K562 (cell line): ENCODE results near the gene MTRFR. TPM values are rescaled to one million over a fixed set of nuclear protein-coding genes. Genes with fewer than 3 reads are reported as not detected.

ENCODE experiments used
- ASH1L ChIP-seq: fragments of 450-650 bp; IDR thresholded peaks from 2 replicates; pipeline ENCODE4 v1.6.1; 2018; ENCODE audit warnings: borderline replicate concordance, mild to moderate bottlenecking, low read depth; ENCODE audit not compliant: partially characterized antibody
- DACH1 ChIP-seq: fragments of 450-650 bp; IDR thresholded peaks from 2 replicates; pipeline ENCODE4 v1.6.1; 2018; ENCODE audit not compliant: partially characterized antibody
- ETV1 ChIP-seq: fragments of 450-650 bp; conservative IDR thresholded peaks from 2 replicates; pipeline ENCODE4 v1.6.1; 2016; ENCODE audit warnings: missing genetic modification characterization, control low read depth, low read depth, missing compliant biosample characterization
- GTF2B ChIP-seq: IDR thresholded peaks from 2 replicates; pipeline ENCODE4 v1.6.1; 2011; ENCODE audit not compliant: insufficient read length; ENCODE audit errors: extremely low read depth
- HDGF ChIP-seq: fragments of 450-650 bp; IDR thresholded peaks from 2 replicates; pipeline ENCODE4 v1.6.1; 2016
- KDM2B ChIP-seq: fragments of 250-450 bp; sonication (Bioruptor Pico); IDR thresholded peaks from 2 replicates; pipeline ENCODE4 v1.8.0; 2021; ENCODE audit warnings: mild to moderate bottlenecking, moderate library complexity
- MTA1 ChIP-seq: fragments of 450-650 bp; IDR thresholded peaks from 2 replicates; pipeline ENCODE4 v1.6.1; 2017; ENCODE audit warnings: borderline replicate concordance
- PBX2 ChIP-seq, 2 experiments: IDR thresholded peaks in 1 of 2; conservative IDR thresholded peaks in 1 of 2; 2 replicates each; pipeline ENCODE4 v1.6.1; 2016; ENCODE audit warnings: low read depth in 2 of 2, mild to moderate bottlenecking in 1 of 2, missing compliant biosample characterization in 1 of 2, missing genetic modification characterization in 1 of 2, moderate library complexity in 1 of 2
- PCBP2 ChIP-seq: fragments of 200-400 bp; formaldehyde crosslinking; IDR thresholded peaks from 2 replicates; pipeline ENCODE4 v1.6.1; 2018; ENCODE audit warnings: low read length, low read depth, mild to moderate bottlenecking, moderate library complexity; ENCODE audit not compliant: poor library complexity, severe bottlenecking
- POU5F1 ChIP-seq: fragments of 150-350 bp; IDR thresholded peaks from 2 replicates; pipeline ENCODE4 v1.6.1; 2014; ENCODE audit warnings: borderline replicate concordance, low read length, low read depth, mild to moderate bottlenecking; ENCODE audit not compliant: partially characterized antibody
- RBM15 ChIP-seq: fragments of 200-400 bp; formaldehyde crosslinking; IDR thresholded peaks from 2 replicates; pipeline ENCODE4 v1.6.1; 2018; ENCODE audit warnings: mild to moderate bottlenecking, low read length, moderate library complexity; ENCODE audit not compliant: insufficient read depth
- RREB1 ChIP-seq: fragments of 250-450 bp; sonication (Bioruptor Pico); IDR thresholded peaks from 2 replicates; pipeline ENCODE4 v1.4.0; 2020
- SNIP1 ChIP-seq: fragments of 450-650 bp; IDR thresholded peaks from 2 replicates; pipeline ENCODE4 v1.7.1; 2017; ENCODE audit warnings: low read depth, mild to moderate bottlenecking
- SRSF9 ChIP-seq: fragments of 200-400 bp; formaldehyde crosslinking; IDR thresholded peaks from 2 replicates; pipeline ENCODE4 v1.6.1; 2017; ENCODE audit warnings: low read depth, low read length, borderline replicate concordance
- TBL1XR1 ChIP-seq, 2 experiments: IDR thresholded peaks; 2 replicates each; pipeline ENCODE4 v1.6.1; 2012; ENCODE audit warnings: improper control_type of control experiment in 2 of 2, low read length in 2 of 2, mild to moderate bottlenecking in 1 of 2
- ZFP1 ChIP-seq: fragments of 450-650 bp; formaldehyde crosslinking; IDR thresholded peaks from 2 replicates; pipeline ENCODE4 v1.4.0; 2020; ENCODE audit warnings: mild to moderate bottlenecking, mixed read lengths
- ZNF436 ChIP-seq: fragments of 250-450, 450-650 bp; sonication (Bioruptor Pico); formaldehyde crosslinking; IDR thresholded peaks from 2 replicates; pipeline ENCODE4 v1.7.0; 2020; ENCODE audit warnings: mild to moderate bottlenecking
- ZNF76 ChIP-seq: fragments of 250-450 bp; sonication (Bioruptor Pico); IDR thresholded peaks from 2 replicates; pipeline ENCODE4 v1.4.0; 2020; ENCODE audit warnings: mild to moderate bottlenecking, moderate library complexity, borderline replicate concordance
- polyA plus RNA-seq, 8 experiments: library from polyadenylated mRNA; depleted of rRNA in 4 of 8; stranded (reverse) in 5 of 8; unstranded in 3 of 8; fragments of >200 nt; fragmentation: Nextera tagmentation in 2 of 8; fragmentation: Illumina TruSeq in 1 of 8; extraction: Ambion mirVana in 2 of 8; extraction: Trizol in 1 of 8; gene quantifications; 2 replicates each; pipeline versions ENCODE4 v1.2.1 to v1.2.3, GENCODE V29; 2011 to 2014; ENCODE audit warnings: inconsistent platforms in 1 of 8, missing spikeins in 1 of 8
- total RNA-seq, 7 experiments: library from RNA; depleted of rRNA in 6 of 7; stranded (reverse); fragments of >200 nt in 6 of 7; fragmentation: Illumina TruSeq in 2 of 7; extraction: Trizol in 2 of 7; gene quantifications; 2 replicates each; pipeline versions ENCODE4 v1.2.1 to v1.2.3, GENCODE V29; 2011 to 2021; ENCODE audit warnings: low replicate concordance in 1 of 7

Gene MTRFR
- total and polyA plus RNA-seq, 9 of the 15 experiments (the other 6 are each of a cell fraction or from before 2014, with no cell fraction given), result 16.7 to 55.6 (median 34.7) TPM

GRCh38 chr12:123232807-123233504 lies at the start of gene MTRFR, which contains the start of gene MPHOSPH9 (continued):
- TF ChIP-seq TBL1XR1 (IDR thresholded peaks at IDR 0.05; ENCODE audit: low read length in 2 of 2) (peak in 1 of 2 experiments; percentile 37; a peak in 1 of 4 replicates), KDM2B (CRISPR knock-in tag) (0 out of 2 replicates have a peak, but pooled peaks have one; percentile 36), ASH1L (peak; percentile 60), SNIP1 (no peak), DACH1 (no peak), PBX2 (CRISPR knock-in tag; IDR thresholded peaks at IDR 0.05; ENCODE audit: low read depth) (peak; percentile 96), PBX2 (tag; conservative IDR thresholded peaks at IDR 0.05; ENCODE audit: low read depth) (peak; percentile 99), MTA1 (peak; percentile 73; the same call in 1 of the 2 replicates), GTF2B (peak; percentile 90), SRSF9 (no peak), RREB1 (CRISPR knock-in tag) (no peak), HDGF (no peak), POU5F1 (no peak), ZNF436 (CRISPR knock-in tag) (no peak), ZFP1 (CRISPR knock-in tag) (no peak), ETV1 (no peak), ZNF76 (CRISPR knock-in tag) (no peak), RBM15 (no peak), PCBP2 (no peak)
